GM18861 (cell line): ENCODE results near the gene ARHGEF33.

Source experiments
- ATAC-seq: cut with Tn5 transposase; IDR thresholded peaks from one replicate; pipeline ENCODE4 v1.9.1; 2021; ENCODE audit not compliant: unreplicated experiment

The ARHGEF33 gene

GRCh38 chr2:39007875-39008504 lies 118.3 kb downstream of the ARHGEF33 start:
- no peak for ATAC-seq

GRCh38 chr2:39008665-39009064 lies 119.0 kb downstream of the ARHGEF33 start:
- ATAC-seq = no peak

GRCh38 chr2:39013871-39014270 lies 124.2 kb downstream of the ARHGEF33 start:
- ATAC-seq = no peak

GRCh38 chr2:39015424-39015823 lies 125.7 kb downstream of the ARHGEF33 start:
- ATAC-seq = no peak

- ATAC-seq = no peak
These were observed 127.7 kb downstream of the ARHGEF33 start for GRCh38 chr2:39017334-39017733.

GRCh38 chr2:39018638-39019037 lies 129.0 kb downstream of the ARHGEF33 start:
- no peak for ATAC-seq

- no peak for ATAC-seq
These were observed 130.7 kb downstream of the ARHGEF33 start for GRCh38 chr2:39020383-39020782.

GRCh38 chr2:39022642-39023235 lies 133.1 kb downstream of the ARHGEF33 start:
- ATAC-seq = no peak

- no peak for ATAC-seq
These were observed 134.0 kb downstream of the ARHGEF33 start for GRCh38 chr2:39023649-39024048.

- no peak for ATAC-seq
These were observed 135.2 kb downstream of the ARHGEF33 start for GRCh38 chr2:39024833-39025232.
